ENCODE measurements around the gene DLK1. TPM values are rescaled to one million over a fixed set of nuclear protein-coding genes. Genes with fewer than 3 reads are reported as not detected.

Gene DLK1
- polyA plus RNA-seq, 1 donor from 2014 or later = not detected

DNA sequence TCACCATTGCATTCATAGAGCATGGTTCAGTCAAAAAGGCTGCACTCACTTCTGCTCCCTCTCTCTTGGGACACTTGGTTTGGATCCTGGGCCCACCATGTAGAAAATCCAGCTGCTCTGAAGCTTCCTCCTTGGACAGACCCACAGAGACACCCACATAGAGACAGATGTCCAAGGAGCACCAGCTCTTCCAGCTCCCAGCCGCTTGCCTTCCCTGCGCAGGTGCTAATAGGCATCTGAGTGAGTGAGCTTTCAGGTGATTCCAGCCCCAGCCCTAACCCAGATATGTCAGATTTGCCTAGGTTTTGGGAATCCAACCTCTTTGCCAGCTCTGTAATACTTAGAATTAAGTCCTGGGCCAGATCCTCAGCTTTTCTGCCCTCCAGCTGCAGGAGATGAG, 38.6 kb downstream of the DLK1 start:
- Mint-ChIP-seq H3K27ac (no peak overlapping the region), H3K9me3 (peaks cover 0 to 3% (median 0%) of the 10 kb centered on the region in 3 donors), H3K36me3 (no peaks in the 10 kb centered on the region), H3K27me3 (no peaks in the 10 kb centered on the region), H3K4me1 (no peaks in the 10 kb centered on the region), H3K4me3 (no peak overlapping the region)

DNA sequence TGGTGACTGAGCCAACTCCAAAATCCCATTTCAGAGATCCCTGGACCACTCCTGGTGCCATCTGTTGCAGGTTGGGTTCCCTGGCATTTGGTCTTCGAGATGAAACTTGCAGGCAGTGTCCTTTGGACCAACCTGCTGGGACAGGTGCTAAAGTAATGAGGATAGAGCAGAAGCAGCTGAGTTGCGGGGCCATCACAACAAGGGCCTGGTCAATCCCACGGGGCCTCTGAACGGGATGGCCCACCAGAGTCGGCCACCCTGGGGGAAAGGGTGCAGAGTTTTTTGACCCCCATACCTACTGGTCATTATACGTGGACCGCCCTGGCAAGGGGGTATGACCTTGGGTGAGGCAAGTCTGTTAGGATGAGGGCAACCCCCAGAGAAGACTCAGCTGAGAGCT, 39.3 kb downstream of the DLK1 start:
- Mint-ChIP-seq H3K4me1 (no peaks in the 10 kb centered on the region), H3K27me3 (peaks cover 3% of the 10 kb centered on the region), H3K27ac (no peak overlapping the region), H3K36me3 (no peaks in the 10 kb centered on the region), H3K9me3 (peaks cover 0 to 6% (median 0%) of the 10 kb centered on the region in 3 donors), H3K4me3 (no peak overlapping the region)

DNA sequence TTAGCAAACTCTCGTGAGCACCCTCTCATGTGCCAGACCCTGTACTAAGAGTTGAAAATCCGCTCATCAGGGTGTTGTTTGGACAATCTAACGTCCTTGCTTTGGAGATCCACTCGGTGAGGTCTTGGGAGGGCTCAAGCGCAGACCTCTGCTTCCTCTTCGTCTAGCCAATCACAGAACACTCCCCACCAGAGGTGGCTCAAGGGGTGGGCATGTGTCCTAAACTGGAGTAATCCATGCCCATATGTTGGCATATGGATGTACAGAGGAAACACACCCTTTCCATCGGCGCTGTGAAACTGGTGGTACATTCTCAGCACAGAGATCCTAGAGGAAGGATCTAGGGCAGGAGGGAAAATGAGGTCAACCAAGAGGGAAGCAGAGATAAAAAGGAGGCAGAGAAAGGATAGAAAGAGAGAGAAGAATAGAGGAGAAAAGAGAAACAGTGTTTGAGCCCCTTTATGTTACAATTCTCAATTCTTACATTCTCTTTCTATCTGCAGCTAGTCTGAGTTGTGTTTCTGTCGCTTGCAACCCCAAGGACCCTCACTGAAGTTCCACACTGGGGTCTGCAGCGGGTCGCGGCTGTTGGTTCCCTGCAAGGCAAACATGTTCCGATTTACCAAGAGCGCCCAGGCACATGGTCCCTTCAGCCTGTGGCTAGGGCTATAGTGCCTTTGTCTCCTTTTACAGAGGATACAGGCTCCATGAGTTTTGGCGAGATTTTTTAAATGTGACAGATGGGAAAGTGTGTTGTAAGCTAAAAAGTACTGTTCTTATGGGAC, 40.5 kb downstream of the DLK1 start:
- H3K4me1 Mint-ChIP-seq = no peaks in the 10 kb centered on the region
- H3K27me3 Mint-ChIP-seq = peaks cover 3% of the 10 kb centered on the region
- peak overlapping the region in 1 of 4 donors; percentile 6 for H3K4me3 Mint-ChIP-seq
- H3K36me3 Mint-ChIP-seq = no peaks in the 10 kb centered on the region
- H3K27ac Mint-ChIP-seq = no peak overlapping the region
- H3K9me3 Mint-ChIP-seq = peaks cover 3 to 6% (median 4%) of the 10 kb centered on the region in 3 donors

DNA sequence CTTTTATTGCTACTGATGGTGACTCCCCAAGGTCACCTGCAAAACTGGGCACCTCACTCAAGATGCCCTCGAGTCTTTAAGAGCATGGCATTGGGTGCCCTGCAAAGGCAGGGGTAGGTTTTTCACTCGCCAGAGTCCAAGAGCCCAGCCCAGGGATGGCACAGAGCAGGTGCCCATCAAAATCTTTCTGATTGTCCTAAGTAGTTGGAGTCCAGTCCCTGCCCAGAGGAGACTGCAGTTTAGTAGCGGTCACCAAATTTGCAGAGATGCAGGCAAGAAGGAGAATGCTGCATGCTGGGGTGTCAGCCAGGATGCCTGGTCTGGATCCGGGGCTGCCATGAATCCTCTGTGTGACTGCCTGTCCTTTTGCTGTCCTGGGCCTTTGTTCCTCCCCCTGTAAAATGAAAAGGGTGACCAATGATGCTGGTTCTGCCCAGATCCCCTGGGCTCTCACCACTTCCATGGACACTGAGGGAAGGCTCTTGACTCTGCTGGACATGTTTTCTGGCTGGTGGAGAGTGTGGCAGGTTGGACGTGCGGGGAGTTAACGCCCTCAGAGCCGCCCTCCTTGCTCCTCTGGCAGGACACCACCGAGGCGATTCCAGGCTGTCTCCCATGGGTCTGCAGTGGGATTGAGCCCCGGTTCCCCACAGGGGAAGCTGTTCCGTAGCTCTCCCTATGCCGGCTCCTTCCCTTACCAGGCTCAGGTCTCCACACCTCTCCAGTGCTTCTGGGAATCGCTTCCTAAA, 41.3 kb downstream of the DLK1 start:
- no peaks in the 10 kb centered on the region for H3K36me3 Mint-ChIP-seq
- no peak overlapping the region for H3K4me3 Mint-ChIP-seq
- H3K27me3 Mint-ChIP-seq = peaks cover 3% of the 10 kb centered on the region
- H3K4me1 Mint-ChIP-seq = no peaks in the 10 kb centered on the region
- H3K27ac Mint-ChIP-seq = no peak overlapping the region
- H3K9me3 Mint-ChIP-seq = peaks cover 3 to 6% (median 4%) of the 10 kb centered on the region in 3 donors

DNA sequence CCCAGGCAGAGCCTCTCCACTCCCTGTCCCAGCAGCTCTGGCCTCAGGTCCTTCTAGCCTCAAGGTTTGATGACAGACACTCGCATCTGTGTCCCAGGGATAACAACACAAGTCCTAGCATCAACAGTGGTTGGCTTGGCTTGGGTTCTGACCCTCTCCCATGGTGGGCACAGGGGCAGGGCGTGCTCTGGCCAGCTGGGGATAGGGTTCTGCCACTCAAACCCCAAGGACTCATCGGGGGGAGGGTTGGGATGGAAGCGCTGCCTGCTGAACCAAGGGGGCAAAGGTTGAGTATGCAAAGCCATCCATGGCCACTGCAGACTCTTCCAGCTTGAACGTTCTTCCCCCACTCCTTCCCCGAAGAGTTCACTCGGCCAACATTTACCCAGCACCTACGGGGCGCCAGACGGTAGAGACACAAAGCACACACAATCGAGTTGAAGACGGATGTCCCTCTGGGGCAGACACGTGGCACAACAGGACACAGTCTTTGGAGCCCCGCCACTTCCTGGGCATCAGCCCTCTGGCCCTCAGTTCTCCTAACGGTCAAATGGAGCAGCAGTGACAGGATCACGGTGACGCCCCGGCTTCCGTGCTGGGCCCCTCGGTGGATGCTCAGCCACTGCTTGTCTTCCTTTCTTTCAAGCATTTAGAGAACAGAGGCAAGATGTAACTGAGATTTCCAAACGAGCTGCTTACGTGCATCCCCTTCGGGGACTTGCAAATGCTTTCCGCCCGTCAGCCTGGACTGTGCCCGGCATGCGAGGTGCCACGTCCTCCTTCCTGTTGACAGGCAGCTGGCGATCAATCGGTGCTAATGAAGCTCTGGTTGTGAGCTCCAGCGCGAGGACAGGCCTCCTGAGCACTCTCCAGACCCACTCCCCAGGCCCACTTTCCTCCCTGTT, 42.6 kb downstream of the DLK1 start:
- Mint-ChIP-seq H3K27ac (no peak overlapping the region), H3K27me3 (peaks cover 6% of the 10 kb centered on the region), H3K9me3 (peaks cover 3 to 6% (median 4%) of the 10 kb centered on the region in 3 donors), H3K4me1 (no peaks in the 10 kb centered on the region), H3K36me3 (no peaks in the 10 kb centered on the region), H3K4me3 (no peak overlapping the region)

DNA sequence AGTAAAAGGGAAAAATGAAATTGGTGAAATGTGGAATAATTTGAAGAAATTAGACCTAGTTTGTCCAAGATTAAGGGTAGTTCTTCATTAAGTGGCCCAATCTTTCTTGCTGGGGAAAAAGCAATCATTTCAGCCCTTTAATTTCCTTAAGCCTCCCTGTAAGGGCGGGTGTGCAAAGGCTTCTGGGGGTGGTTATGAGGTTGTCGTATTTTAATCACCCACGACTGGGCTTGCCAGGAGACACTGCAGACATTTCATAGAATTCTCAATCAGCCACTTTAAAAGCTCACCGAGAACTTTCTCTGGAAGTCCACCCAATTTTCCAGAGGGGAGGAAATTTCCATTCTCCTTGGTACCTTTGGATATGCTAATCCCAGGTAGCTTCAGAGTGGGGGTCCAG, 43.4 kb downstream of the DLK1 start:
- Mint-ChIP-seq H3K4me1 (no peaks in the 10 kb centered on the region), H3K27me3 (peaks cover 6% of the 10 kb centered on the region), H3K9me3 (peaks cover 3 to 6% (median 4%) of the 10 kb centered on the region in 3 donors), H3K36me3 (no peaks in the 10 kb centered on the region), H3K4me3 (no peak overlapping the region), H3K27ac (no peak overlapping the region)

DNA sequence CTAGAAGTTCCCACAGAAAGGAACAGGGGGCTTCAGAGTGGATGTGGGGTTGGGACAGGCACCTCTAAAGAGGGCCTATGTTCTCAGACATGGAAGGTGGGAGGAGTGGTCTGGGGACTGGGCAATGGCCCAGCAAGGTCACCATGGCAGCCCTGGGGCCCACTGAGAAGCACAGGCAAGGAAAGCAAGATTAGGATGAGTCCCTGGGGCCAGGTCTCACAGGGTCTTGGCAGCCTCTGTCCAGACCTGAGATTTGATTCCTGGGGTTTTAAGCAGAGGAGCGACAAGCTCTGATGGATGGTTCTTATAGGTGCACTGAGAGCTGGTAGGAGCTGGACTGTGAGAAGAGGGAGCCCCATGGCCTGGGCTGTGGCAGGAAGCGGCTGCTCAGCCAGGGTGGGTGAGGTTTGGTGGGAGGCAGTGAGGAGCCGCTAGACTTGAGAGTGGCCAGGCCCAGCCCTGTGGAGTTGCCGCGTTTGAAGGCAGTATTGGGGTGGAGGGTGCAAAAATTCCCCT, 44.0 kb downstream of the DLK1 start:
- Mint-ChIP-seq H3K4me1 (no peaks in the 10 kb centered on the region), H3K27me3 (peaks cover 6% of the 10 kb centered on the region), H3K9me3 (peaks cover 3 to 6% (median 4%) of the 10 kb centered on the region in 3 donors), H3K4me3 (no peak overlapping the region), H3K27ac (no peak overlapping the region), H3K36me3 (no peaks in the 10 kb centered on the region)

DNA sequence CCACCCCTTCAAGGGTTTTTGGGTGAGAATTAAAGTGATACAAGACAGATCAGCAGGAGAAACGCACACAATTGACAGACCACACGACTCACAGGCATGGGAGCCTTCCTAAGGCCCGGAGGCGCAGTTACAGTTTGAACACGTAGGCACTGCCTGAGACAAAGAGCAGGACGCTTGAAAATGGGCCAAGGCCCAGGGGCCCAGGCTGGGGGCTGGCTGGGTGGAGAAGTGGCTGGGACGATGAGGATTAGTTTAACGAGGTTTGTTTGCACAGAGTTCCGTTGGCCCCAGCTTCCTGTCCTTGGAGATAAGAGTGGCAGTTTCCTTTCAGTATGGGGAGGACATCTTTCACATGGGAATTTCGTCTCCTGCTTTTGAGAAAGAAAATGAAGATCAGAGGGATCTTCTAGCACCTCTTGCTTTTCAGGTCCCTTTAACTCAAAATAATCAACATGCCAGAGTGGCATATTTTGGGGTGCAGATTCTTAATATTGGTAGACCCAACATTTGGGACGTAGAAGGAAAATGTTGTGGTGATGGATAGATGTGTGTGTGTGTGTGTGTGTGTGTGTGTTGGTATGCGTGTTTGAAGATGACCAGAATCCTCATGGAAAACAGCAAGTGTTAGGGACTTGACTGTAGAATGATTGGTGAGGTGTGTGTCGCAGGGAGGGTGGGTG, 44.6 kb downstream of the DLK1 start:
- Mint-ChIP-seq H3K27me3 (peaks cover 7% of the 10 kb centered on the region), H3K36me3 (no peaks in the 10 kb centered on the region), H3K4me3 (no peak overlapping the region), H3K27ac (no peak overlapping the region), H3K9me3 (peaks cover 3 to 6% (median 4%) of the 10 kb centered on the region in 3 donors), H3K4me1 (no peaks in the 10 kb centered on the region)

DNA sequence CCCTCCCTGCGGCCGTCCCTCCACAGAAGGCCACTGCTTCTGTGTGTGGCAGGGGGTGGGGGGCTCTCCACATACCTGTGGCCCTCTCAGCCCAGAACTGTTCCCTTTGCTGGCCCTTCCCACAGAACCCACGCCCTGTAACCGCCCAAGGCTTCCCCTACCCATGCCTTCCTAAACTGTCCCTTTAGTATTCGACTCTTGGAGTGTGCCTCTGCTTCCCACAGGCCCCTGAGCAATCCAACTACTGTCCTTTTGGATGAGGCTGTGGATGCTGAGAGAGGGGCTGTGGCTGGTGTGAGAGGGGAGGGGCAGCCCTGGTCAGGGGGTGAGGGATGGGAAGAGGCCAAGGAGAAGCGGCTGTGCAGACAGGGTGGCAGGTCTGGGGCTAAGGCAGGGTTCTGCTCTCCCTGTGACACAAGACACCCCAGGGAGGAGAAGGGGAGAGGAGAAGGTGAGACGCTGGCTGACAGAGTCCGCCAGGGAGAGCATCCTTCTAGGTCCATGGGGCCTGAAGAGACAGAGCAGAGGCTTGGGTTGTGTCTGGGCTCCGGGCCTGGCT, 46.0 kb downstream of the DLK1 start:
- Mint-ChIP-seq H3K27ac (no peak overlapping the region), H3K4me3 (no peak overlapping the region), H3K36me3 (no peaks in the 10 kb centered on the region), H3K27me3 (peaks cover 7% of the 10 kb centered on the region), H3K4me1 (no peaks in the 10 kb centered on the region), H3K9me3 (peaks cover 3 to 6% (median 4%) of the 10 kb centered on the region in 3 donors)

DNA sequence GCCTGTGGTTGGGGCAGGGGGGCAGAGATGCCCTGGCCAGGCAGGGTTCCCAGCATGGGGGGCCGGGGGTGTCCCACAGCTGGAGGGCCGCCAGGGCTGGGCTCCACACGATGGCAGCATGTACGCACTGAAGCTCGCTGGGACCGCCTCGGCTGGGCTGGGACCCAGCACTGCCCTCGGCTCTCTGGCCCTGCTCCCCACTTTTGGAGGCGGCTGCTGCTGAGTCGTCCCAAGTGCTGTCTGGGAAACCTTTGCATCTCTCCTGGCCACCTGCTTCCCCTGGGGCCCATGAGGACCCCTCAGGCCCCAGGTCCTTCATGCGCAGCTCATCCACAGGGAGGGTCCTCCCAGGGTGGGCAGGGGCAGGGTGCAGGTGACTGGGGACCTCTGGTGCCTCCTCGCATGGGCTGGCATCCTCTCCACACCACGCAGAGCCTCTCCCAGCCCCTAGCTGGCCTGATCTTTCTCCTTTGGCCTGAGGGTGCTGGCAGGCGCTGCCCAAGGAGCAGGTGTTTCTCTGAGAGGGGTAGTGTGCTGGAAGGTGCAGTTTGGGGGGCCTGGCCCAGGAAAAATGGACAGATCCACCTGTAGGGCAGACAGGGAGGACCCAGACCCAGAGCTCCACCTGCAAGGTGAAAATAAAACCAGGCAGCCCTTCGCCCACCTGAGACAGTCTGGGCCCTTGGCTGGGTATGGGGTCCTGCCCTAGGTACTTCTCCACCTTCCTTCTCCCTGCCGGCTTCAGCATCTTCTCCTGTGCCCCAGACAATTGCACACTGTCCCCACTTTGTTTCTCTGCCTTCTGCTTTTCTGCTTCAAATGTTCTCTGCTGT, 46.9 kb downstream of the DLK1 start:
- peaks cover 3 to 6% (median 4%) of the 10 kb centered on the region in 3 donors for H3K9me3 Mint-ChIP-seq
- no peaks in the 10 kb centered on the region for H3K4me1 Mint-ChIP-seq
- no peak overlapping the region for H3K4me3 Mint-ChIP-seq
- H3K36me3 Mint-ChIP-seq = no peaks in the 10 kb centered on the region
- peaks cover 7% of the 10 kb centered on the region for H3K27me3 Mint-ChIP-seq
- no peak overlapping the region for H3K27ac Mint-ChIP-seq

DNA sequence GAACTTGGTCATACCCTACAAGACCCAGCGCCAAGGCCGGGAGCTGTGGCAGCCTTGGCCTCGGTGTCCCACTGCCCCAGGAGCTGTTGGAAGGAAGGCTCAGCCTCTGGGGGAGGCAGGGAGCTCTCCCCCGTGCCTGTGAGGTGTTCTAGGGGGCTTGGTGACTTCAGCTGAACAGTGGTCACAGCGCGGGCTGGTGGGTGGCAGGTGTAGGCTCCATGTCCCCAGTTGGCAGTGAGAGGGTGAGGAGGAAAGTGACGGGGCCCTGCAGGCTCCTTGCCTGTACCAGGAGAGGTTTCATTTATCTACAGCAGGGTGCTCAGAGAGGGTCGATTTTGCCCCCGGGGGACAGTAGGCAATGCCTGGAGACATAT, 47.5 kb downstream of the DLK1 start:
- Mint-ChIP-seq H3K27me3 (peaks cover 7% of the 10 kb centered on the region), H3K4me3 (no peak overlapping the region), H3K9me3 (peaks cover 3 to 6% (median 4%) of the 10 kb centered on the region in 3 donors), H3K4me1 (no peaks in the 10 kb centered on the region), H3K36me3 (no peaks in the 10 kb centered on the region), H3K27ac (no peak overlapping the region)

DNA sequence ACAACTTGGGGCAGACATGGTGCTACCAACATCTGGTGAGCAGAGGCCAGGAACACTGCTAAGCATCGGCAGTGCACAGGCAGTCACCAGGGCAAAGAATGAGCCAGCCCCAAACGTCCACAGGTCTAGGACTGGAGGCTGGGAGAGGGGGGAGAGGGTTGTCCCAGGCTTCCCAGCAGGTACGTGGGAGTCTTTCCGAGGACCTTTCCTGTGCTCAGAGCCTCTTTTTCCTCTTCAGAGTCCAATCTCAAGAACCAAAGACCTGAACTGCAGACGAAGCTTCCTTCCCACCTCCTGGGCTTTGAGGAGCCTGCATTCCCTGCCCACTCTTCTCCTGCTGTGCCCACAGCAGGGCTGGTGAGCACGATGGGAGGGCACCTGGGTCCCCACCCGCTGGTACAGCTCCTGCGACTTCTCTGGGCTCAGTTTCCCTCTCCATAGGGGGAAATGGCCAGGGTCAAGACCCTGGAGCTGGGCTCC, 48.7 kb downstream of the DLK1 start:
- Mint-ChIP-seq H3K4me1 (no peaks in the 10 kb centered on the region), H3K27me3 (peaks cover 7% of the 10 kb centered on the region), H3K27ac (no peak overlapping the region), H3K36me3 (no peaks in the 10 kb centered on the region), H3K9me3 (peaks cover 3 to 6% (median 4%) of the 10 kb centered on the region in 3 donors), H3K4me3 (no peak overlapping the region)

DNA sequence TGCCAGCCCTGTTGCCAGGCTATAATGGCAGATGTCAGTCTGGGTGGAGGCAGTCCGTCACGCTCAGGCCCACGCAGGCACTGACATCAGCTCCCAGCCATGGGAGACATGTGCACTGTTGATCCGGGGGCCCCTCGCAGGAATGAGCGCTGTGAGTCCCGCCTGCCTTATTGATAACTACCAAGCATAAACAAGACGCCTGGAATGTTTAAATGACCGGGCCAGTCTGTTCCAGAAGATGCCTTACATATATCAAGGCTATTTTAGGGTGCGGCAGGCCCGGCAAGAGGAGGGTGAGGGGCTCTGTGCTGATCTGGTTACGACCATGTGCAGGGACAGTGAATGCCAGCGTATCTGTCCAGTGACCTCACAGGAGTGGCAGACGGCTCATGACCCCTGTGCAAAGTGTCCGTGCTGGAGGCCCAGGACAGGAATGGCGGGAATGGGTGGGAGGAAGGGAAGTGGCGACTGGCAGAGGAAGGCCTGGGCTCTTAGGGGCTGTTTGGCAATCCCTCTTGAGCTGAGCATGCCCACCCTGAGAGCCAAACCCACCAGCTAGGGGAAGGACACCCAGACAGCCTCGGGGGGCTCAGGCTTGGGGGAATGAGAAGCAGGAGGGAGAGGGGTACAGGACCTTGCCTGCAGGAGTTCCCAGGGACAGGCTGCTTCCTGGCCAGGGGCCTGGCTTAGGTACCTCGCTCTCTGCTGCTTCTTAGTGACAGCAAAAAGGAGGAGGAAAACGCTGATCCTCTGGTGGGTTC, 49.3 kb downstream of the DLK1 start:
- Mint-ChIP-seq H3K9me3 (peaks cover 3 to 4% (median 3%) of the 10 kb centered on the region in 3 donors), H3K36me3 (no peaks in the 10 kb centered on the region), H3K4me1 (no peaks in the 10 kb centered on the region), H3K27ac (no peak overlapping the region), H3K27me3 (peaks cover 4% of the 10 kb centered on the region), H3K4me3 (no peak overlapping the region)

Measured in IgD-negative memory B cell (primary cell).